Posterior vena cava (tissue), 2 donors: ENCODE data around the gene CEP112. TPM values are rescaled to one million over a fixed set of nuclear protein-coding genes. Genes with fewer than 3 reads are reported as not detected.

Source experiments
- DNase-seq: peaks from one replicate; pipeline ENCODE4 v3.0.0-alpha.2; 2020; ENCODE audit warnings: low spot score
- intact Hi-C, 2 donors: fragments of 100-400 bp; cut with DNase I; formaldehyde crosslinking; loops; one replicate each; pipeline versions ENCODE4 v1.14.1 to v1.14.2; 2022 to 2023
- total RNA-seq, 2 donors: library from RNA; stranded (reverse); fragmentation: NEBNext Ultra II Directional; extraction: Animal tissue kit (Norgen Biotek cat#: 25700); gene quantifications; one replicate each; pipeline ENCODE4 v1.2.1, GENCODE V29; 2021
- donor health status: DM: yes; HTN: yes; CAD: no.
- donor health status: DM: yes; HTN: yes; CAD: no.

Gene CEP112
- total RNA-seq, 2 donors from 2014 or later = 27.5 to 33.4 TPM

- intact Hi-C loops = no loop called here
- DNase-seq = no peak
Measured at GRCh38 chr17:66016231-66016630, 175.7 kb downstream of the CEP112 start.

- no peak for DNase-seq
- intact Hi-C loops = no loop called here
Measured at GRCh38 chr17:66008680-66009079, 183.3 kb downstream of the CEP112 start.

- intact Hi-C loops = no loop called here
Measured at GRCh38 chr17:66006654-66007053, 185.3 kb downstream of the CEP112 start.

DNA sequence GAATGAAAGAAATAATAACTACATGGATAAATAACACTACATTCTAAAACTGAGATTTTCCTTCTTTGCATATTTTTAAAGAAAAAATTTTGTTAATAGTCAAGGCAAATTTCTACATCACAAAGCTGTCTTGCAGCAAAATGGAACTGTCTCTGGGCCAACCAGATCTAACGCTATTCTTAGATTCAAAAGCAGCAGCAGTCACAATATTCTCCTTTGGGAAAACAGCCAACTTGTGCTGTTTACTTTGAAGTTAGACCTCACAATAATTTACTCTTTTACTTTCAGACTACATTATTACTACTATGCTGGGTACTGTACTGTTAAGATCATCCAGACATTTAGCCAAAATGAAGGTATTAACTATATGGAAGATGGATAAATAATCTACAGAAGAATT, 189.1 kb downstream of the CEP112 start:
- DNase-seq = no peak
- intact Hi-C loops = no loop called here

More at GRCh38 chr17:66006654-66007053, 185.3 kb downstream of the CEP112 start:
- no peak for DNase-seq

GRCh38 chr17:66002063-66002585, 189.8 kb downstream of the CEP112 start:
- no peak for DNase-seq
- intact Hi-C loops = no loop called here

DNA sequence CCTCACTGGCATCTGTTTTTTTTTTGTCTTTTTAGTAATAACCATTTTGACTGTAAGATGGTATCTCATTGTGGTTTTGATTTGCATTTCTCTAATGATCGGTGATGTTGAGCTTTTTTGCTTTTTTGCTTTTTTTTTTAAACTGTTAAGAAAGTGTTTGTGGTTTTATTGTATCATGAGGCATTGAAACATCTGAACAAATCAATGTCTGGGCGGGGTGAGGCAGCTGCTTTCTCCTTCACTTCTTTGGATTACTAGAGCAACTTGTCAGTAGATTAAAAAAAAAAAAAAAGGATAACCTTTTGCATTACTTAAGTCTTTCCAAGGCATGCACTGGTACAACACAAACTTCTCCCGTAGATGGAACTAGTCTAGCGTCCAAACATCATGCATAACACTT, 191.7 kb downstream of the CEP112 start:
- DNase-seq = no peak
- intact Hi-C loops = no loop called here

- intact Hi-C loops = no loop called here
- DNase-seq = no peak
Measured at GRCh38 chr17:65998675-65999074, 193.3 kb downstream of the CEP112 start.

- no peak for DNase-seq
- intact Hi-C loops = loop anchor here in 1 of 2 donors (5.0 kb wide), 1 partner anchor 1098 kb away; no protein-coding TSS in a partner anchor
Measured at GRCh38 chr17:65994679-65995078, 197.3 kb downstream of the CEP112 start.

- intact Hi-C loops = loop anchor here in 1 of 2 donors (5.0 kb wide), 1 partner anchor 1098 kb away; no protein-coding TSS in a partner anchor
- no peak for DNase-seq
Measured at GRCh38 chr17:65994114-65994513, 197.8 kb downstream of the CEP112 start.

DNA sequence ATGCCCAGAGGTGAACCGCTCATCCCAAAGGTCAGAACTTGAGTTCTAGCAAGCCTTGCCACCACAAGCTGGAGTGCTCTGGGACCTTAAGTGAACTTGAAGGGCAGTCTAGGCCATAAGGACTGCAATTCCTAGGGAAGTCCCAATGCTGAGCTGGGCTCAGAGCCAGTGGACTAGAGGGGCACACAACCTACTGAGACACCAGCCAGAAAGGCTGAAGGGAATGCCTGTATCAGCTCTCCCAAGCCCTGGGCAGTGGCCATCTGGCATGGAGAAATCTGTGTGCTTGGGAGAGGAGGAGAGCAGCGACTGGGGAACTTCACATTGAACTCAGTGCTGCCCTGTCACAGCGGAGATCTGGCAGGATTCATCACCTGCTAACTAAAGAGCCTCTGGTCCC, 201.3 kb downstream of the CEP112 start:
- intact Hi-C loops = loop anchor here in 1 of 2 donors (5.0 kb wide), 1 partner anchor 1102 kb away; no protein-coding TSS in a partner anchor
- no peak for DNase-seq

- DNase-seq = no peak
- intact Hi-C loops = no loop called here
Measured at GRCh38 chr17:65988451-65988850, 203.5 kb downstream of the CEP112 start.

- DNase-seq = no peak
- intact Hi-C loops = no loop called here
Measured at GRCh38 chr17:65987988-65988387, 203.9 kb downstream of the CEP112 start.

DNA sequence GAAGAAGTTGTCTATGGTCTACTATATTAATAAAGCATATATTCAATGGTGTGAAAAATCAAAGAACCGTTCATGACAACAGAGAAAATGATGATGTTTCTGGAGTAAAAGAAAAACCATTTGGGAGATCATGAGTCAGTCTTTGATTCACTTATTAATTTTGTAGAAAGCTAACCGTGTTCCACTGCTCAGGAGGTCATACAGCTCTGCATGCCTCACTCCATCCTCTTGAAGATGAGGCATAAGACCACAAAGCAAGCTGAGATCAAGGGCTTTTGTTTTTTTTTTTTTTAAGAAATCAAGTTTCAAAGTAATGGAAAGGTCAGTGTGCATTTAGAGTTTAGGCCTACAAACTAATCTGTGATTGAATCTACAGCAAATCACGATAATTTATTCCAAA, 206.4 kb downstream of the CEP112 start:
- intact Hi-C loops = no loop called here
- DNase-seq = no peak

DNA sequence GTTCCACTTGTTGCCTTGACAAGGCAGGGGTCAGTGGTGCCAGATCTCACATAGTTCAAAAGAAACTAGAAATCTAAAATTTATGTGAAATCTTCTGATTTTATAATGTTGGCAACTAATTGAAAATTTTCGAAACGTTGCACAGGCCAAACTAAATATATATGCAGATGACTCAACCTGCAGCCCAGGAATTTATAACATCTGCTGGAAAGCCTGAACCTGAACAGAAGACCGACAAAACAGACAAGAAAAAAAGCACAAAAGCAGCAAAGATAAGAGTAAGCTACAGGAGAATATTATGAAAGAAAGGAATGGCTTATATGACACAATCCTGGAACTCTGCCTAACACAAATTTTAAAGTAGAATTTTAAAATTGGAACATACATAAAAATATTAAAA, 207.6 kb downstream of the CEP112 start:
- intact Hi-C loops = no loop called here
- DNase-seq = no peak

GRCh38 chr17:65978871-65979270, 213.1 kb downstream of the CEP112 start:
- no peak for DNase-seq
- intact Hi-C loops = no loop called here

DNA sequence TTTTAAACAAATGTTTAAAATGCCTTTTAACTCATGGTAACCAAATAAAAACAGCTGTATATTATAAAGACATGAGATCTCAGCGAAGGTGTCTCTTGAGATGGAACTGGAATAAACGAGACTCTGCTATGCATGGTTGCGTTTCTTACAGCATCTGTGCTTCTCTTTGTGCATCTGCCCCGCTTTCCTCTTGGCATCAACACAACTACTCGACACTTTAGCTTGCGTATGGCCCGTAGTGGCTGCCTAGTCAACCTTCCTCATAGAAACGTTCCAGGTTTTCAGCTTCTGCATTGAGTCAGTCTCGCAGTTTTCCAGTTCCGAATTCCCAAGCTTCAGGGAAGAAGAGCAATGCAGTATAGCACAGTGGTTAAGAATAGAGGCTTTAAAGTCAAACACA, 214.9 kb downstream of the CEP112 start:
- no peak for DNase-seq
- intact Hi-C loops = no loop called here

DNA sequence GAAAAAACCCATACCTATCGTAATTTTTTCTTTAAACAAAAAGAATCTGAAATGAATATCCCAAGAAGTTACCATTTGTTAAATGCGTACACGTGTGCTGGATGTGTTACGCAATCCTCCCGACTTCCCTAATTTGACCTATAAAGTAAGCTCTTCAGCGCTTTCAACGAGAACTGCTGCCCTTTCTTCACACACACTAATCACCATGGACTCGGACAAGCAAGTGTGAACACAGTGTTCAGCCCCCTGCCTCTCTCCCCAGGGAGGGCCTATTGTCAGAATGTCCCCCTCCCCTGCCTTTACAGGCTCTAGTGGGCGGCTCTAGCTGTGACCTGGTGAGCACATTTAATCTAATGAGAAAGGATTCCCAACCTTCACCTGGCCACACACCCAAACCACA, 216.1 kb downstream of the CEP112 start:
- no peak for DNase-seq
- intact Hi-C loops = no loop called here

DNA sequence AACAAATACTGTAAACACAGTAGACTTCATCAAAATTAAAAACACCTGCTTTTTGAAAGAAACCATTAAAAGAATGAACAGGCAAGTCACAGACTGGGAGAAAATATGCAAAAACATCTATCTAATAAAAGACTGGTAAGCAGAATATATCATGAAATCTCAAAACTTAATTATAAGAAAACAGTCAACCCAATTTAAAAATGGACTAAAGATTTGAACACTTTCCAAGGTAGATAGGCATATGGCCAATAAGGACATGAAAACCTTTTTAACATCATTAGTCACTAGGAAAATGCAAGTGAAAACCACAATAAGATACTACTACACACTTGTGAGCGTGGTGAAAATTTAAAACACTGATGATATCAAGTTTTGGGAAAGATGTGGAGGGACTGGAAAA, 218.7 kb downstream of the CEP112 start:
- no peak for DNase-seq
- intact Hi-C loops = no loop called here

GRCh38 chr17:65967372-65967771, 224.6 kb downstream of the CEP112 start:
- no peak for DNase-seq
- intact Hi-C loops = no loop called here

GRCh38 chr17:65966072-65966695, 225.7 kb downstream of the CEP112 start:
- intact Hi-C loops = no loop called here

GRCh38 chr17:65963179-65963578, 228.8 kb downstream of the CEP112 start:
- intact Hi-C loops = loop anchor here in 1 of 2 donors (2.0 kb wide), 1 partner anchor 50 kb away; no protein-coding TSS in a partner anchor
- no peak for DNase-seq

More at GRCh38 chr17:65966072-65966695, 225.7 kb downstream of the CEP112 start:
- DNase-seq = no peak
